Measurements from ENCODE around the gene LRFN3. TPM values are rescaled to one million over a fixed set of nuclear protein-coding genes. Genes with fewer than 3 reads are reported as not detected.

LRFN3 gene
- total and polyA plus RNA-seq, 2 of the 13 experiments (the other 11 are each of a cell fraction or from before 2014, with no cell fraction given), result 0.74 to 1.6 TPM

GRCh38 chr19:35887197-35887596 lies 49.0 kb upstream of the LRFN3 start:
- H3K9me3 ChIP-seq (ENCODE audit: low read length), result no peaks in the 10 kb centered on the region
- DNase-seq (ENCODE audit: low spot score), result no peak
- no peak overlapping the region for H3K9ac ChIP-seq (ENCODE audit: insufficient read depth, low read depth, low read length)
- in situ Hi-C loops (cut with HindIII; ENCODE audit: extremely low pct_ligation_motif_present, low pct_unique_long_range_greater_than_20kb), result loop anchor here (10.0 kb wide), 1 partner anchor 48 kb away; the partner anchor contains the start of gene LRFN3
- WGBS (ENCODE audit: low lambda C conversion rate), result 83% methylated on average over 3 of the region's 5 CpGs
- H2AFZ ChIP-seq (ENCODE audit: low read length), result no peak overlapping the region
- no peaks in the 10 kb centered on the region for H3K27me3 ChIP-seq (ENCODE audit: control insufficient read depth in 1 of 2, insufficient read depth in 2 of 2, low read length in 2 of 2)
- peaks cover 4 to 14% of the 10 kb centered on the region in 2 experiments; a peak in 3 of 5 replicates for H3K36me3 ChIP-seq (replicated peaks in 1 of 2; ENCODE audit: control insufficient read depth in 1 of 2, insufficient read depth in 2 of 2, low read length in 2 of 2)
- no peak overlapping the region for H3K27ac ChIP-seq (ENCODE audit: extremely low read length, insufficient read depth, low read length)
- no peak for FAIRE-seq
- no peak for ATAC-seq
- H3K4me2 ChIP-seq (ENCODE audit: low read depth, low read length), result no peak overlapping the region
- intact Hi-C loops (cut with micrococcal nuclease; ENCODE audit: unreplicated experiment), result no loop called here
- no peaks in the 10 kb centered on the region for H3K79me2 ChIP-seq (ENCODE audit: insufficient read depth, low read length)
- H3K4me3 ChIP-seq (replicated peaks in 1 of 3; ENCODE audit: insufficient read depth in 1 of 3, low read depth in 2 of 3, low read length in 3 of 3), result no peak overlapping the region
- TF ChIP-seq CBFB (CRISPR knock-in tag; IDR thresholded peaks at IDR 0.05), result no peak
- TF ChIP-seq PRDM10 (CRISPR knock-in tag; IDR thresholded peaks at IDR 0.05; ENCODE audit: low read depth), result no peak
- no peak for TF ChIP-seq ASH2L (IDR thresholded peaks at IDR 0.05; ENCODE audit: insufficient read length, low read depth, low read length)
- TF ChIP-seq BORCS8-MEF2B (CRISPR knock-in tag; IDR thresholded peaks at IDR 0.05), result no peak
- TF ChIP-seq ZNF33A (CRISPR knock-in tag; IDR thresholded peaks at IDR 0.05; ENCODE audit: borderline replicate concordance), result no peak
- TF ChIP-seq FOXA3 (CRISPR knock-in tag; IDR thresholded peaks at IDR 0.05), result no peak
- no peak for TF ChIP-seq BRF2 (CRISPR knock-in tag; IDR thresholded peaks at IDR 0.05)
- no peak for TF ChIP-seq ZNF367 (CRISPR knock-in tag; IDR thresholded peaks at IDR 0.05; ENCODE audit: borderline replicate concordance)
- TF ChIP-seq ZSCAN20 (CRISPR knock-in tag; IDR thresholded peaks at IDR 0.05; ENCODE audit: borderline replicate concordance), result no peak
- H3K4me1 ChIP-seq (ENCODE audit: insufficient read depth, low read length), result no peaks in the 10 kb centered on the region
- POLR2A ChIA-PET, result no interaction called here
- CTCF ChIA-PET (ENCODE audit: low intra/inter-chr PET ratio, low total read pairs), result no interaction called here
- no TSS peak for BruUV-seq (replicated peaks)
- no peaks in the 10 kb centered on the region for H4K20me1 ChIP-seq (ENCODE audit: insufficient read depth, low read length)

Measured in HepG2 (cell line).